ENCODE data around the gene TANC1. TPM values are rescaled to one million over a fixed set of nuclear protein-coding genes. Genes with fewer than 3 reads are reported as not detected.

Gene TANC1
- polyA plus RNA-seq, 1 donor (not counting 4 experiments of a cell fraction or from before 2014, with no cell fraction given): 33.5 TPM

- TF ChIP-seq CTCF (optimal IDR thresholded peaks at IDR 0.05 in 1 of 3, IDR thresholded peaks at IDR 0.05 in 1 of 3, conservative IDR thresholded peaks at IDR 0.05 in 1 of 3; ENCODE audit: extremely low read depth in 1 of 3, insufficient read depth in 2 of 3, low read length in 3 of 3): no peak
- no peak for TF ChIP-seq EZH2 (IDR thresholded peaks at IDR 0.05; ENCODE audit: low read length)
- peaks cover 90% of the 10 kb centered on the region for H3K79me2 ChIP-seq (ENCODE audit: control insufficient read depth, insufficient read depth, low read length)
- H3K4me3 ChIP-seq (ENCODE audit: control insufficient read depth in 2 of 3, extremely low read depth in 1 of 3, insufficient read depth in 2 of 3, low read depth in 1 of 3, low read length in 3 of 3): no peak overlapping the region
- peaks cover 4 to 9% of the 10 kb centered on the region in 2 experiments for H3K36me3 ChIP-seq (ENCODE audit: control insufficient read depth in 2 of 2, extremely low read depth in 1 of 2, insufficient read depth in 2 of 2, low read length in 2 of 2)
- DNase-seq (ENCODE audit: low read depth, low spot score): no peak
- H4K20me1 ChIP-seq (ENCODE audit: control insufficient read depth, extremely low read depth, insufficient read depth, low read length): no peaks in the 10 kb centered on the region
- H3K9ac ChIP-seq (ENCODE audit: control insufficient read depth, extremely low read depth, insufficient read depth, low read length): no peak overlapping the region
- dilution Hi-C loops (cut with MboI; ENCODE audit: extremely low pct_ligation_motif_present, low sequenced_read_pairs): no loop called here
- no peak overlapping the region for H3K27ac ChIP-seq (ENCODE audit: control insufficient read depth, insufficient read depth, low read length)
- H3K4me1 ChIP-seq (ENCODE audit: control insufficient read depth, extremely low read depth, insufficient read depth, low read length): peaks cover 11% of the 10 kb centered on the region
- no peak overlapping the region for H2AFZ ChIP-seq (ENCODE audit: control insufficient read depth, low read length)
- no peaks in the 10 kb centered on the region for H3K27me3 ChIP-seq (ENCODE audit: control insufficient read depth, extremely low read depth, insufficient read depth, low read length)
- no peak overlapping the region for H3K4me2 ChIP-seq (ENCODE audit: control insufficient read depth, extremely low read depth, insufficient read depth, low read depth, low read length)
- FAIRE-seq: no peak
- H3K9me1 ChIP-seq (ENCODE audit: control insufficient read depth, extremely low read depth, insufficient read depth, low read length): no peaks in the 10 kb centered on the region
- H3K9me3 ChIP-seq (ENCODE audit: control insufficient read depth, low read depth, low read length): no peaks in the 10 kb centered on the region
Observed at GRCh38 chr2:159052157-159052601, 83.7 kb downstream of the TANC1 start.

GRCh38 chr2:159053161-159054031, 85.0 kb downstream of the TANC1 start:
- TF ChIP-seq EZH2 (IDR thresholded peaks at IDR 0.05; ENCODE audit: low read length) (no peak), CTCF (optimal IDR thresholded peaks at IDR 0.05 in 1 of 3, IDR thresholded peaks at IDR 0.05 in 1 of 3, conservative IDR thresholded peaks at IDR 0.05 in 1 of 3; ENCODE audit: extremely low read depth in 1 of 3, insufficient read depth in 2 of 3, low read length in 3 of 3) (no peak)
- peaks cover 4% of the 10 kb centered on the region in 2 experiments for H3K36me3 ChIP-seq (ENCODE audit: control insufficient read depth in 2 of 2, extremely low read depth in 1 of 2, insufficient read depth in 2 of 2, low read length in 2 of 2)
- no peak overlapping the region for H3K4me2 ChIP-seq (ENCODE audit: control insufficient read depth, extremely low read depth, insufficient read depth, low read depth, low read length)
- peaks cover 8% of the 10 kb centered on the region for H3K4me1 ChIP-seq (ENCODE audit: control insufficient read depth, extremely low read depth, insufficient read depth, low read length)
- H4K20me1 ChIP-seq (ENCODE audit: control insufficient read depth, extremely low read depth, insufficient read depth, low read length): no peaks in the 10 kb centered on the region
- H3K4me3 ChIP-seq (ENCODE audit: control insufficient read depth in 2 of 3, extremely low read depth in 1 of 3, insufficient read depth in 2 of 3, low read depth in 1 of 3, low read length in 3 of 3): no peak overlapping the region
- dilution Hi-C loops (cut with MboI; ENCODE audit: extremely low pct_ligation_motif_present, low sequenced_read_pairs): no loop called here
- H3K27ac ChIP-seq (ENCODE audit: control insufficient read depth, insufficient read depth, low read length): no peak overlapping the region
- H3K9ac ChIP-seq (ENCODE audit: control insufficient read depth, extremely low read depth, insufficient read depth, low read length): no peak overlapping the region
- H3K79me2 ChIP-seq (ENCODE audit: control insufficient read depth, insufficient read depth, low read length): peaks cover 87% of the 10 kb centered on the region
- H3K9me3 ChIP-seq (ENCODE audit: control insufficient read depth, low read depth, low read length): no peaks in the 10 kb centered on the region
- H2AFZ ChIP-seq (ENCODE audit: control insufficient read depth, low read length): no peak overlapping the region
- H3K27me3 ChIP-seq (ENCODE audit: control insufficient read depth, extremely low read depth, insufficient read depth, low read length): no peaks in the 10 kb centered on the region
- FAIRE-seq: no peak
- no peaks in the 10 kb centered on the region for H3K9me1 ChIP-seq (ENCODE audit: control insufficient read depth, extremely low read depth, insufficient read depth, low read length)
- DNase-seq (ENCODE audit: low read depth, low spot score): no peak
